Measurements from ENCODE around the gene SRMS.

Gene SRMS

DNA sequence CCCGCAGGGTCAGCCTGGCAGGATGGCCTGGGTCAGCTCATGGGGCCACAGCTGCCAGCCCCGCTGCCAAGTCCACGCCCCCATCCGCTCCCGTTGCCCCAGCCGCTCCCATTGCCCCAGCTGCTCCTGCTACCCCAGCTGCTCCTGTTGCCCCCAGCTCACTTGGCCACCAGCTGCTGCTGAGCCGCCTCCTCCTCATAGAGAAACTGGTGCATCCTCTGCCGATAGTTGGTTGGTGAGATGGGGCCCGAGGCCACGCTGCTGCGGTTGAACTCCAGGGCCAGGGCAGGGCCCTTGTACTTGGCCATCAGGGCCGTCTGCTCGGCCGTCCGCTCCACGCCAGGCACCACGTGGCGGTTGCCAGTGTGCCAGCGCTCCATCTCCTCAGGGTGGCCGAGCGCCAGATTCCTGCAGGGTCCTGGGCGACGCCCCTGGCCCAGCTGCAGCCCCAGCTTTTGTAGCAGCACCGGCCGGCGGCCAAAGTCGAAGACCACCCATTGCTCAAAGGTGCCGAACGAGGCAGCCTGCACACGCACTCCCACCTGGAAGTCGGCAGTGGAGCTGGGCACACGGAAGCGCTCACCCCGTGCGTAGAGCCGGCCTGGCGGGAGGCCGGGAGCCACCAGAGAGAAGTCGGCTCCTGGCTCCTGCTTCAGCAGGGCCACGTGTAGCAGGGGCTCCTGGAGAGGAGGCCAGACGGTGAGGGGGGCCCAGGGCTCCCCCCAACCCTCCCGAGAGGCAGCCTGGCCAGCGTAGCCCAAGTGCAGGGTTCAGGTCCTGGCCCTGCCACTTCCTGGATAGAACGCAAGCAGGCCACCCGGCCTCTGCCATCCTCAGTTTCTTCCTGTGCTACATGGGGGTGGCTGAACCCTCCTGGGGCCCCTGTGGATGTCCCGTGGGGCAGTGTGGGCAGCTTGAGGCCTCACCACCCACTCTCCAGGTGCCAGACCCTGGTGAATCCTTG lies 21.7 kb upstream of the SRMS start:
- no peaks in the 10 kb centered on the region for H3K36me3 ChIP-seq (ENCODE audit: insufficient read depth, low read length)
- H2AFZ ChIP-seq (ENCODE audit: low read length): no peak overlapping the region
- H3F3A ChIP-seq (ENCODE audit: low read depth): no peaks in the 10 kb centered on the region
- no peaks in the 10 kb centered on the region for H3K9me3 ChIP-seq (ENCODE audit: insufficient read depth, low read depth, low read length)
- peaks cover 32% of the 10 kb centered on the region for H3K4me1 ChIP-seq (ENCODE audit: insufficient read depth, low read length, poor library complexity, severe bottlenecking)
- no peaks in the 10 kb centered on the region for H3K9me2 ChIP-seq (replicated peaks; ENCODE audit: low read depth, low read length)
- H3K9ac ChIP-seq (ENCODE audit: low read depth, low read length, poor library complexity, severe bottlenecking): no peak overlapping the region
- peaks cover 13% of the 10 kb centered on the region for H4K20me1 ChIP-seq (ENCODE audit: insufficient read depth, low read length, poor library complexity, severe bottlenecking)
- peak overlapping the region; percentile 71 for H3K4me2 ChIP-seq (ENCODE audit: low read depth, low read length, poor library complexity, severe bottlenecking)
- H3K27me3 ChIP-seq (ENCODE audit: insufficient read depth, low read length, poor library complexity, severe bottlenecking): peaks cover 4% of the 10 kb centered on the region
- peak overlapping the region; percentile 57 for H3K4me3 ChIP-seq (ENCODE audit: low read length, poor library complexity, severe bottlenecking)
- TF ChIP-seq EZH2phosphoT487 (IDR thresholded peaks at IDR 0.05; ENCODE audit: borderline replicate concordance): no peak
- TF ChIP-seq, protein P1, sequence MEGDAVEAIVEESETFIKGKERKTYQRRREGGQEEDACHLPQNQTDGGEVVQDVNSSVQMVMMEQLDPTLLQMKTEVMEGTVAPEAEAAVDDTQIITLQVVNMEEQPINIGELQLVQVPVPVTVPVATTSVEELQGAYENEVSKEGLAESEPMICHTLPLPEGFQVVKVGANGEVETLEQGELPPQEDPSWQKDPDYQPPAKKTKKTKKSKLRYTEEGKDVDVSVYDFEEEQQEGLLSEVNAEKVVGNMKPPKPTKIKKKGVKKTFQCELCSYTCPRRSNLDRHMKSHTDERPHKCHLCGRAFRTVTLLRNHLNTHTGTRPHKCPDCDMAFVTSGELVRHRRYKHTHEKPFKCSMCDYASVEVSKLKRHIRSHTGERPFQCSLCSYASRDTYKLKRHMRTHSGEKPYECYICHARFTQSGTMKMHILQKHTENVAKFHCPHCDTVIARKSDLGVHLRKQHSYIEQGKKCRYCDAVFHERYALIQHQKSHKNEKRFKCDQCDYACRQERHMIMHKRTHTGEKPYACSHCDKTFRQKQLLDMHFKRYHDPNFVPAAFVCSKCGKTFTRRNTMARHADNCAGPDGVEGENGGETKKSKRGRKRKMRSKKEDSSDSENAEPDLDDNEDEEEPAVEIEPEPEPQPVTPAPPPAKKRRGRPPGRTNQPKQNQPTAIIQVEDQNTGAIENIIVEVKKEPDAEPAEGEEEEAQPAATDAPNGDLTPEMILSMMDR (conservative IDR thresholded peaks at IDR 0.05; ENCODE audit: low read length): no peak
- no peaks in the 10 kb centered on the region for H3K79me2 ChIP-seq (ENCODE audit: insufficient read depth, low read length)

DNA sequence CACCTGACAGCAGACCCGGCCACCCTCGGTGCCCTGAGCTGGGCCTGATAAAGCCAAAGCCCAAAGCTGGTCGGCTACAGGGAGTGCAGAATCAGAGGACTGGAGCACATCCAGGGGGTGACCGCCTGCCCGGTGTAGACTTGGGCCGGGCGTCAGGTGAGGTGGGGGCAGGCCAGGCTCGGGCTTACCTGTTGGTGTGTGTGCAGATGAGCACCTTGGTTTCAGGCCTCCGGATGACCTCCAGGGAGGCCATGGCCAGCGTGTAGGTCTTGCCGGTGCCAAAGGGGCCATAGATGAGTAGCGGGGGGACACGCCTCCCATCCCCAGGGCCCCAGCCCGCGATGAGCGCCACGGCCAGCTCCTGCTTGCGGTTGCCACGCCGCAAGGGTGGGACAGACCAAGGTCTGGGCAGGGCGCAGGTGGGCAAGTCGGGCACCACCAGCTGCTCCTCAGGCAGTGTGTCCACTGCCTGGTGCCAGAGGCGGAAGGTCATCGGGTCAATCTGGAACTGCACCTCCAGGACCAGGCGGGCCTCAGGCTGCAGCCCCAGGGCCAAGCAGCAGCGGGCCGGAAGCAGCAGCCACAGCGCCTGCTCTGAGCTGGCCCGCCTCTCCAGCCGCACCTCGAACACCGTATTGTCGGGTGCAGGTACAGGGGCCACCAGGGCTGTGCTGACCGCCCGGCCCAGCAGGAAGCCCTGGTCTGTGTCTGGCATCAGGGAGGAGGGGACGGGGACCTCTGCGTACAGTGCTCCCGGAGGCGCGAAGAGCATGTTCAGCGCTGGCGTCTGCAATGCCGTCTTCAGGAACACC lies 20.8 kb upstream of the SRMS start:
- no peaks in the 10 kb centered on the region for H3K79me2 ChIP-seq (ENCODE audit: insufficient read depth, low read length)
- TF ChIP-seq EZH2phosphoT487 (IDR thresholded peaks at IDR 0.05; ENCODE audit: borderline replicate concordance): no peak
- TF ChIP-seq, protein P1 (conservative IDR thresholded peaks at IDR 0.05; ENCODE audit: low read length): no peak
- no peaks in the 10 kb centered on the region for H3K9me3 ChIP-seq (ENCODE audit: insufficient read depth, low read depth, low read length)
- H3K4me3 ChIP-seq (ENCODE audit: low read length, poor library complexity, severe bottlenecking): peak overlapping the region; percentile 57
- H3K27me3 ChIP-seq (ENCODE audit: insufficient read depth, low read length, poor library complexity, severe bottlenecking): peaks cover 4% of the 10 kb centered on the region
- no peak overlapping the region for H2AFZ ChIP-seq (ENCODE audit: low read length)
- H3K9ac ChIP-seq (ENCODE audit: low read depth, low read length, poor library complexity, severe bottlenecking): no peak overlapping the region
- H3K4me1 ChIP-seq (ENCODE audit: insufficient read depth, low read length, poor library complexity, severe bottlenecking): peaks cover 27% of the 10 kb centered on the region
- no peaks in the 10 kb centered on the region for H3K36me3 ChIP-seq (ENCODE audit: insufficient read depth, low read length)
- peak overlapping the region; percentile 71 for H3K4me2 ChIP-seq (ENCODE audit: low read depth, low read length, poor library complexity, severe bottlenecking)
- no peaks in the 10 kb centered on the region for H3F3A ChIP-seq (ENCODE audit: low read depth)
- H3K9me2 ChIP-seq (replicated peaks; ENCODE audit: low read depth, low read length): no peaks in the 10 kb centered on the region
- peaks cover 13% of the 10 kb centered on the region for H4K20me1 ChIP-seq (ENCODE audit: insufficient read depth, low read length, poor library complexity, severe bottlenecking)

DNA sequence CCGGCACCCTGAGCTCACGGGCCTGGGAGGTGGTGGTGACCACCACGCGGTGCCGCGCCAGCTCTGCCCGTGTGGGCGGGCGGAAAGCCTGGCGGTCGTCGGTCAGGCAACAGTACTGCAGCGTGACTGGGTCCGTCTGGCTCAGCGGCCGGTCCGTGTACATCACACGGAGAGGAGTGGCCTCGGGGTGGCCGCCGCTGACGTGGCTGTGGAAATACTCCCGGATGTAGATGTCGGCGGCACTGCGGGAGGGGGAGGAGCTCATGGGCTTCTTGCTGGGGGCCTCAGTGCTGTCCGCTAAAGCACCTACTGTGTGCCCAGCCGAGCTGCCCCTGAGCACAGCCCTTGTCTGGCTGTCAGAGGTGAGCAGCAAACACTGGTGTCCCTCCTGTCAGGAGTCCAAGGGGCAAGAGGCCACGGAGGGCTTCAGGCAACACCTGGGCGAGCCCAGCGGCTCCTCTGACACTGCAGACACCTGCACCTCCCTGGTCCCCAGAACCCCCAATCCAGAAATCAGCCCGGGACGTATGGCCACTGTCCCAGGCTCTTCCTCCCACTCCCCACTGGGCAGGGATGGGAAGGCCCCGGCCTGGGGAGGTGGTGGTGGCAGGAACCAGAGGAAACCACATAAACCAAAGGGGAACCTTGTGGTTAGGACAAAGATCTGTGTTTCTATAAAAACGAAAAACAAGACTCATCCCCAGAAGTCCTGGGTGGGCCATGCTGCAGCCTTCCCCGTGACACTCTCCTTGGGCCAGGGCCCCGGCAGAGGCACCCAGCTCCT lies 20.0 kb upstream of the SRMS start:
- Histone ChIP-seq H3K36me3 (ENCODE audit: insufficient read depth, low read length) (no peaks in the 10 kb centered on the region), H3K79me2 (ENCODE audit: insufficient read depth, low read length) (no peaks in the 10 kb centered on the region), H2AFZ (ENCODE audit: low read length) (no peak overlapping the region), H3K4me3 (ENCODE audit: low read length, poor library complexity, severe bottlenecking) (peak overlapping the region; percentile 57), H3K9me2 (replicated peaks; ENCODE audit: low read depth, low read length) (no peaks in the 10 kb centered on the region), H3K4me2 (ENCODE audit: low read depth, low read length, poor library complexity, severe bottlenecking) (peak overlapping the region; percentile 71), H3F3A (ENCODE audit: low read depth) (no peaks in the 10 kb centered on the region), H3K27me3 (ENCODE audit: insufficient read depth, low read length, poor library complexity, severe bottlenecking) (peaks cover 4% of the 10 kb centered on the region), H3K9ac (ENCODE audit: low read depth, low read length, poor library complexity, severe bottlenecking) (no peak overlapping the region), H4K20me1 (ENCODE audit: insufficient read depth, low read length, poor library complexity, severe bottlenecking) (peaks cover 13% of the 10 kb centered on the region), H3K9me3 (ENCODE audit: insufficient read depth, low read depth, low read length) (no peaks in the 10 kb centered on the region), H3K4me1 (ENCODE audit: insufficient read depth, low read length, poor library complexity, severe bottlenecking) (peaks cover 21% of the 10 kb centered on the region)
- TF ChIP-seq, protein P1 (conservative IDR thresholded peaks at IDR 0.05; ENCODE audit: low read length): no peak
- no peak for TF ChIP-seq EZH2phosphoT487 (IDR thresholded peaks at IDR 0.05; ENCODE audit: borderline replicate concordance)

All from Loucy (cell line).